WTC11 (cell line): Measurements from ENCODE around the gene GATB. TPM values are rescaled to one million over a fixed set of nuclear protein-coding genes. Genes with fewer than 3 reads are reported as not detected.

Source experiments
- ATAC-seq: fragments of 200-7000 bp; cut with Tn5 transposase; 2 replicates; pipeline ENCODE4 v1.10.0; 2021; ENCODE audit warnings: mild to moderate bottlenecking, moderate library complexity
- CTCF ChIA-PET: fragments of 300-600 bp; sonication (Branson Sonifier 250); formaldehyde crosslinking; loops from one replicate; lab custom pipeline; 2021; ENCODE audit warnings: antibody characterized with exemption; lab: Charles Lee
- POLR2A ChIA-PET: fragments of 350-600 bp; sonication (Branson Sonifier 250); formaldehyde crosslinking; loops from one replicate; lab custom pipeline; 2021; ENCODE audit warnings: antibody characterized with exemption; lab: Charles Lee
- DNase-seq: peaks from one replicate; pipeline ENCODE4 v3.0.0; 2021; ENCODE audit warnings: low spot score
- H3K27ac Mint-ChIP-seq: 2 replicates; pipeline ENCODE4 v1.8.0; 2021; ENCODE audit warnings: mixed read lengths
- H3K27me3 Mint-ChIP-seq: 2 replicates; pipeline ENCODE4 v1.8.0; 2021; ENCODE audit warnings: low read depth, mild to moderate bottlenecking, moderate library complexity, mixed read lengths
- H3K36me3 Mint-ChIP-seq: 2 replicates; pipeline ENCODE4 v1.8.0; 2021; ENCODE audit warnings: mixed read lengths
- H3K4me1 Mint-ChIP-seq: 2 replicates; pipeline ENCODE4 v1.8.0; 2022; ENCODE audit warnings: mixed read lengths
- H3K4me3 Mint-ChIP-seq: 2 replicates; pipeline ENCODE4 v1.8.0; 2021; ENCODE audit warnings: mild to moderate bottlenecking, moderate library complexity, mixed read lengths
- H3K9me3 Mint-ChIP-seq: 2 replicates; pipeline ENCODE4 v1.8.0; 2021; ENCODE audit warnings: mixed read lengths
- CREB1 ChIP-seq: sonication (generic); formaldehyde crosslinking; IDR thresholded peaks from 2 replicates; pipeline ENCODE4 v1.8.0; 2023; ENCODE audit warnings: mild to moderate bottlenecking, missing genetic modification reagents
- E2F4 ChIP-seq: sonication (generic); formaldehyde crosslinking; IDR thresholded peaks from 2 replicates; pipeline ENCODE4 v1.8.1; 2022; ENCODE audit warnings: low read depth, mild to moderate bottlenecking, moderate library complexity, missing genetic modification reagents, borderline replicate concordance
- ESRRA ChIP-seq: sonication (generic); formaldehyde crosslinking; IDR thresholded peaks from 2 replicates; pipeline ENCODE4 v1.8.1; 2022; ENCODE audit warnings: mild to moderate bottlenecking, missing genetic modification reagents, borderline replicate concordance
- GRHL2 ChIP-seq: fragments of 250-450 bp; sonication (Bioruptor Pico); IDR thresholded peaks from 2 replicates; pipeline ENCODE4 v1.8.0; 2022; ENCODE audit warnings: mild to moderate bottlenecking, moderate library complexity; ENCODE audit not compliant: insufficient replicate concordance, severe bottlenecking
- GTF2I ChIP-seq: fragments of 250-450 bp; sonication (Bioruptor Pico); conservative IDR thresholded peaks from 2 replicates; pipeline ENCODE4 v1.4.0; 2021; ENCODE audit warnings: mild to moderate bottlenecking
- HMGA2 ChIP-seq: fragments of 250-450 bp; sonication (Bioruptor Pico); IDR thresholded peaks from 2 replicates; pipeline ENCODE4 v1.4.0; 2021; ENCODE audit warnings: mild to moderate bottlenecking, moderate library complexity
- JAZF1 ChIP-seq: fragments of 250-450 bp; sonication (Bioruptor Pico); IDR thresholded peaks from 2 replicates; pipeline ENCODE4 v1.9.0; 2021; ENCODE audit warnings: moderate library complexity, mild to moderate bottlenecking, inconsistent platforms
- MYBL2 ChIP-seq: sonication (generic); formaldehyde crosslinking; IDR thresholded peaks from 2 replicates; pipeline ENCODE4 v1.8.1; 2023; ENCODE audit warnings: mild to moderate bottlenecking, moderate library complexity, missing genetic modification reagents
- OVOL2 ChIP-seq: fragments of 250-450 bp; sonication (Bioruptor Pico); IDR thresholded peaks from 2 replicates; pipeline ENCODE4 v1.9.0; 2021; ENCODE audit warnings: mild to moderate bottlenecking, borderline replicate concordance
- RELA ChIP-seq: sonication (generic); formaldehyde crosslinking; IDR thresholded peaks from 2 replicates; pipeline ENCODE4 v1.8.1; 2022; ENCODE audit warnings: missing genetic modification reagents, mild to moderate bottlenecking, borderline replicate concordance
- RORB ChIP-seq: fragments of 250-450 bp; sonication (Bioruptor Pico); IDR thresholded peaks from 2 replicates; pipeline ENCODE4 v1.9.0; 2021; ENCODE audit warnings: mild to moderate bottlenecking
- TEAD1 ChIP-seq: sonication (generic); formaldehyde crosslinking; IDR thresholded peaks from 2 replicates; pipeline ENCODE4 v1.8.0; 2022; ENCODE audit warnings: mild to moderate bottlenecking, missing genetic modification reagents
- TP53 ChIP-seq: sonication (generic); formaldehyde crosslinking; IDR thresholded peaks from 2 replicates; pipeline ENCODE4 v1.8.1; 2023; ENCODE audit warnings: mild to moderate bottlenecking, missing genetic modification reagents
- ZNF121 ChIP-seq: sonication (generic); formaldehyde crosslinking; IDR thresholded peaks from 2 replicates; pipeline ENCODE4 v1.8.0; 2023; ENCODE audit warnings: missing genetic modification reagents
- ZNF219 ChIP-seq: sonication (generic); formaldehyde crosslinking; IDR thresholded peaks from 2 replicates; pipeline ENCODE4 v1.8.0; 2023; ENCODE audit warnings: missing genetic modification reagents, mild to moderate bottlenecking, borderline replicate concordance
- total RNA-seq: library from RNA; stranded (reverse); gene quantifications from 3 replicates; pipeline ENCODE4 v1.2.3, GENCODE V29; 2021
- TF ChIP-seq, protein P1 (sequence below): sonication (generic); formaldehyde crosslinking; IDR thresholded peaks from 2 replicates; pipeline ENCODE4 v1.8.1; 2023; ENCODE audit warnings: mild to moderate bottlenecking, missing genetic modification reagents, borderline replicate concordance
- TF ChIP-seq, protein P2 (sequence below): fragments of 250-450 bp; sonication (Bioruptor Pico); IDR thresholded peaks from 2 replicates; pipeline ENCODE4 v1.9.0; 2021; ENCODE audit warnings: mild to moderate bottlenecking, borderline replicate concordance
- TF ChIP-seq, protein P3 (sequence below): sonication (generic); formaldehyde crosslinking; IDR thresholded peaks from 2 replicates; pipeline ENCODE4 v1.8.1; 2023; ENCODE audit warnings: mild to moderate bottlenecking, missing genetic modification reagents
- TF ChIP-seq, protein P4 (sequence below): sonication (generic); formaldehyde crosslinking; IDR thresholded peaks from 2 replicates; pipeline ENCODE4 v1.8.1; 2022; ENCODE audit warnings: mild to moderate bottlenecking, moderate library complexity, missing genetic modification reagents
- TF ChIP-seq, protein P5 (sequence below): sonication (generic); formaldehyde crosslinking; IDR thresholded peaks from 2 replicates; pipeline ENCODE4 v1.8.0; 2022; ENCODE audit warnings: mild to moderate bottlenecking, missing genetic modification reagents

GATB gene
- total RNA-seq, 1 experiment from 2014 or later = 22.7 TPM

DNA sequence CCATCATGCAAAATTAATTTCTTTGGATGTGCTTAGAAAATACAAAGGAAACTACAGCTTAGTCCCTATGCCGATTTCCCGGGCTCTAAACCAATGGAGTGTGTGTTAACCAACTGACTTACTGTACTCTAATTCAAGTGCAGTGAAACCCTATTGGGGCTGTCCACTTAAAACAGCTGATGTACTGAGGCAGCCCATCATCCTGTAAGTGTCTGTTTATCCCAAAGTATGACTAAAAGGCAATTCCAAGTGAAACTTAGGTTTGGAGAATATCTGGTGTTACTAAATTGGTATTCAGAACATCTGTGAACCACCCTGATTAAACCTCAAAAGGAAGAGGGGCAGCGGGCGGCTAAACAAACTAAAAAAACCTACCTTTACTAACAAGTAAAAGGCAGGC is 79.7 kb downstream of the GATB start:
- no peaks in the 10 kb centered on the region for H3K27me3 Mint-ChIP-seq
- ATAC-seq (no peak), DNase-seq (no peak)
- ChIA-PET CTCF (no interaction called here), POLR2A (no interaction called here)
- H3K27ac Mint-ChIP-seq = no peak overlapping the region
- 0 out of 2 replicates have a peak, but pooled peaks cover 4% of the 10 kb centered on the region for H3K4me1 Mint-ChIP-seq
- H3K36me3 Mint-ChIP-seq = peaks cover 5% of the 10 kb centered on the region; the same call in 1 of the 2 replicates
- H3K9me3 Mint-ChIP-seq = no peaks in the 10 kb centered on the region
- TF ChIP-seq, protein P1, sequence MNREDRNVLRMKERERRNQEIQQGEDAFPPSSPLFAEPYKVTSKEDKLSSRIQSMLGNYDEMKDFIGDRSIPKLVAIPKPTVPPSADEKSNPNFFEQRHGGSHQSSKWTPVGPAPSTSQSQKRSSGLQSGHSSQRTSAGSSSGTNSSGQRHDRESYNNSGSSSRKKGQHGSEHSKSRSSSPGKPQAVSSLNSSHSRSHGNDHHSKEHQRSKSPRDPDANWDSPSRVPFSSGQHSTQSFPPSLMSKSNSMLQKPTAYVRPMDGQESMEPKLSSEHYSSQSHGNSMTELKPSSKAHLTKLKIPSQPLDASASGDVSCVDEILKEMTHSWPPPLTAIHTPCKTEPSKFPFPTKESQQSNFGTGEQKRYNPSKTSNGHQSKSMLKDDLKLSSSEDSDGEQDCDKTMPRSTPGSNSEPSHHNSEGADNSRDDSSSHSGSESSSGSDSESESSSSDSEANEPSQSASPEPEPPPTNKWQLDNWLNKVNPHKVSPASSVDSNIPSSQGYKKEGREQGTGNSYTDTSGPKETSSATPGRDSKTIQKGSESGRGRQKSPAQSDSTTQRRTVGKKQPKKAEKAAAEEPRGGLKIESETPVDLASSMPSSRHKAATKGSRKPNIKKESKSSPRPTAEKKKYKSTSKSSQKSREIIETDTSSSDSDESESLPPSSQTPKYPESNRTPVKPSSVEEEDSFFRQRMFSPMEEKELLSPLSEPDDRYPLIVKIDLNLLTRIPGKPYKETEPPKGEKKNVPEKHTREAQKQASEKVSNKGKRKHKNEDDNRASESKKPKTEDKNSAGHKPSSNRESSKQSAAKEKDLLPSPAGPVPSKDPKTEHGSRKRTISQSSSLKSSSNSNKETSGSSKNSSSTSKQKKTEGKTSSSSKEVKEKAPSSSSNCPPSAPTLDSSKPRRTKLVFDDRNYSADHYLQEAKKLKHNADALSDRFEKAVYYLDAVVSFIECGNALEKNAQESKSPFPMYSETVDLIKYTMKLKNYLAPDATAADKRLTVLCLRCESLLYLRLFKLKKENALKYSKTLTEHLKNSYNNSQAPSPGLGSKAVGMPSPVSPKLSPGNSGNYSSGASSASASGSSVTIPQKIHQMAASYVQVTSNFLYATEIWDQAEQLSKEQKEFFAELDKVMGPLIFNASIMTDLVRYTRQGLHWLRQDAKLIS (CRISPR knock-in tag) = no peak
- TF ChIP-seq HMGA2 (CRISPR knock-in tag) (no peak), MYBL2 (no peak), ZNF219 (no peak), RORB (CRISPR knock-in tag) (no peak)
- TF ChIP-seq, protein P2, sequence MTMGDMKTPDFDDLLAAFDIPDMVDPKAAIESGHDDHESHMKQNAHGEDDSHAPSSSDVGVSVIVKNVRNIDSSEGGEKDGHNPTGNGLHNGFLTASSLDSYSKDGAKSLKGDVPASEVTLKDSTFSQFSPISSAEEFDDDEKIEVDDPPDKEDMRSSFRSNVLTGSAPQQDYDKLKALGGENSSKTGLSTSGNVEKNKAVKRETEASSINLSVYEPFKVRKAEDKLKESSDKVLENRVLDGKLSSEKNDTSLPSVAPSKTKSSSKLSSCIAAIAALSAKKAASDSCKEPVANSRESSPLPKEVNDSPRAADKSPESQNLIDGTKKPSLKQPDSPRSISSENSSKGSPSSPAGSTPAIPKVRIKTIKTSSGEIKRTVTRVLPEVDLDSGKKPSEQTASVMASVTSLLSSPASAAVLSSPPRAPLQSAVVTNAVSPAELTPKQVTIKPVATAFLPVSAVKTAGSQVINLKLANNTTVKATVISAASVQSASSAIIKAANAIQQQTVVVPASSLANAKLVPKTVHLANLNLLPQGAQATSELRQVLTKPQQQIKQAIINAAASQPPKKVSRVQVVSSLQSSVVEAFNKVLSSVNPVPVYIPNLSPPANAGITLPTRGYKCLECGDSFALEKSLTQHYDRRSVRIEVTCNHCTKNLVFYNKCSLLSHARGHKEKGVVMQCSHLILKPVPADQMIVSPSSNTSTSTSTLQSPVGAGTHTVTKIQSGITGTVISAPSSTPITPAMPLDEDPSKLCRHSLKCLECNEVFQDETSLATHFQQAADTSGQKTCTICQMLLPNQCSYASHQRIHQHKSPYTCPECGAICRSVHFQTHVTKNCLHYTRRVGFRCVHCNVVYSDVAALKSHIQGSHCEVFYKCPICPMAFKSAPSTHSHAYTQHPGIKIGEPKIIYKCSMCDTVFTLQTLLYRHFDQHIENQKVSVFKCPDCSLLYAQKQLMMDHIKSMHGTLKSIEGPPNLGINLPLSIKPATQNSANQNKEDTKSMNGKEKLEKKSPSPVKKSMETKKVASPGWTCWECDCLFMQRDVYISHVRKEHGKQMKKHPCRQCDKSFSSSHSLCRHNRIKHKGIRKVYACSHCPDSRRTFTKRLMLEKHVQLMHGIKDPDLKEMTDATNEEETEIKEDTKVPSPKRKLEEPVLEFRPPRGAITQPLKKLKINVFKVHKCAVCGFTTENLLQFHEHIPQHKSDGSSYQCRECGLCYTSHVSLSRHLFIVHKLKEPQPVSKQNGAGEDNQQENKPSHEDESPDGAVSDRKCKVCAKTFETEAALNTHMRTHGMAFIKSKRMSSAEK = no peak
- no peak overlapping the region for H3K4me3 Mint-ChIP-seq

DNA sequence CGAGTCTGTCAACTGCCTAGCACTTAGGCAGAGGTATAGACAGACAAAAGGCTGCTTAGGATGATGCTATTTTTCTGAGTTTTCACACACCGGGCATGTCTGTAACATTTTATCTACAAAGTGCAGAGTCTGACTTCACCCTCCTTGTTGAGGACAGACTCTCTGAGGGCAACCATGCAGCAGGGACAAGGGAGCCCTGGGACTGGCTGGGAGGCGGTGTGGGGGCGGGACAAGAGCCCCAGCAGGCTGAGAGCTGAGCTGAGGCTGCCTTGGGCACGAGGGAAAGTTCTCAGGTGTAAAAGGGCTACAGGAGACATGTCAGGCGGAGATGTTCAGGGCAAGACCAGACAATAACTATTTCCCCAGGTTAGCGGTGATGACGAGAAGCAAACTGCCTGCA is 81.6 kb downstream of the GATB start:
- ATAC-seq = peak; percentile 61
- H3K9me3 Mint-ChIP-seq = no peaks in the 10 kb centered on the region
- POLR2A ChIA-PET = no interaction called here
- TF ChIP-seq RELA (CRISPR knock-in tag) = no peak
- no peak for TF ChIP-seq TEAD1 (CRISPR knock-in tag)
- no peak for TF ChIP-seq TP53 (CRISPR knock-in tag)
- TF ChIP-seq E2F4 = no peak
- TF ChIP-seq, protein P3, sequence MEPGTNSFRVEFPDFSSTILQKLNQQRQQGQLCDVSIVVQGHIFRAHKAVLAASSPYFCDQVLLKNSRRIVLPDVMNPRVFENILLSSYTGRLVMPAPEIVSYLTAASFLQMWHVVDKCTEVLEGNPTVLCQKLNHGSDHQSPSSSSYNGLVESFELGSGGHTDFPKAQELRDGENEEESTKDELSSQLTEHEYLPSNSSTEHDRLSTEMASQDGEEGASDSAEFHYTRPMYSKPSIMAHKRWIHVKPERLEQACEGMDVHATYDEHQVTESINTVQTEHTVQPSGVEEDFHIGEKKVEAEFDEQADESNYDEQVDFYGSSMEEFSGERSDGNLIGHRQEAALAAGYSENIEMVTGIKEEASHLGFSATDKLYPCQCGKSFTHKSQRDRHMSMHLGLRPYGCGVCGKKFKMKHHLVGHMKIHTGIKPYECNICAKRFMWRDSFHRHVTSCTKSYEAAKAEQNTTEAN (CRISPR knock-in tag) = no peak
- no peak for TF ChIP-seq JAZF1 (CRISPR knock-in tag)
- no peak for TF ChIP-seq ESRRA (CRISPR knock-in tag)
- TF ChIP-seq OVOL2 (CRISPR knock-in tag) = no peak
- TF ChIP-seq, protein P4, sequence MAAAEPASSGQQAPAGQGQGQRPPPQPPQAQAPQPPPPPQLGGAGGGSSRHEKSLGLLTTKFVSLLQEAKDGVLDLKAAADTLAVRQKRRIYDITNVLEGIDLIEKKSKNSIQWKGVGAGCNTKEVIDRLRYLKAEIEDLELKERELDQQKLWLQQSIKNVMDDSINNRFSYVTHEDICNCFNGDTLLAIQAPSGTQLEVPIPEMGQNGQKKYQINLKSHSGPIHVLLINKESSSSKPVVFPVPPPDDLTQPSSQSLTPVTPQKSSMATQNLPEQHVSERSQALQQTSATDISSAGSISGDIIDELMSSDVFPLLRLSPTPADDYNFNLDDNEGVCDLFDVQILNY (CRISPR knock-in tag) = no peak
- no peak for TF ChIP-seq CREB1
- TF ChIP-seq, protein P5, sequence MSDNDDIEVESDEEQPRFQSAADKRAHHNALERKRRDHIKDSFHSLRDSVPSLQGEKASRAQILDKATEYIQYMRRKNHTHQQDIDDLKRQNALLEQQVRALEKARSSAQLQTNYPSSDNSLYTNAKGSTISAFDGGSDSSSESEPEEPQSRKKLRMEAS (CRISPR knock-in tag) = no peak
- TF ChIP-seq, protein P2 = no peak
- no peak for TF ChIP-seq GRHL2
- TF ChIP-seq GTF2I (CRISPR knock-in tag) = no peak
- no peak for TF ChIP-seq ZNF121 (CRISPR knock-in tag)

More for the DNA sequence above, 81.6 kb downstream of the GATB start:
- Mint-ChIP-seq H3K27me3 (no peaks in the 10 kb centered on the region), H3K36me3 (peaks cover 5% of the 10 kb centered on the region; the same call in 1 of the 2 replicates), H3K4me3 (no peak overlapping the region), H3K4me1 (peaks cover 18% of the 10 kb centered on the region), H3K27ac (no peak overlapping the region)
- DNase-seq = peak; percentile 31
- CTCF ChIA-PET = interaction anchor here (1.5 kb wide), 1 partner anchor 35 kb away, joined by 5 read pairs; no protein-coding TSS in a partner anchor
